CD4-positive, alpha-beta T cell treated with Interleukin-17A for 4 hours (primary cell): Measurements from ENCODE around the gene WRNIP1.

Experiments
- DNase-seq: peaks from one replicate; pipeline ENCODE4 v3.0.0-alpha.2; 2020; ENCODE audit warnings: mixed read lengths

Gene WRNIP1

DNA sequence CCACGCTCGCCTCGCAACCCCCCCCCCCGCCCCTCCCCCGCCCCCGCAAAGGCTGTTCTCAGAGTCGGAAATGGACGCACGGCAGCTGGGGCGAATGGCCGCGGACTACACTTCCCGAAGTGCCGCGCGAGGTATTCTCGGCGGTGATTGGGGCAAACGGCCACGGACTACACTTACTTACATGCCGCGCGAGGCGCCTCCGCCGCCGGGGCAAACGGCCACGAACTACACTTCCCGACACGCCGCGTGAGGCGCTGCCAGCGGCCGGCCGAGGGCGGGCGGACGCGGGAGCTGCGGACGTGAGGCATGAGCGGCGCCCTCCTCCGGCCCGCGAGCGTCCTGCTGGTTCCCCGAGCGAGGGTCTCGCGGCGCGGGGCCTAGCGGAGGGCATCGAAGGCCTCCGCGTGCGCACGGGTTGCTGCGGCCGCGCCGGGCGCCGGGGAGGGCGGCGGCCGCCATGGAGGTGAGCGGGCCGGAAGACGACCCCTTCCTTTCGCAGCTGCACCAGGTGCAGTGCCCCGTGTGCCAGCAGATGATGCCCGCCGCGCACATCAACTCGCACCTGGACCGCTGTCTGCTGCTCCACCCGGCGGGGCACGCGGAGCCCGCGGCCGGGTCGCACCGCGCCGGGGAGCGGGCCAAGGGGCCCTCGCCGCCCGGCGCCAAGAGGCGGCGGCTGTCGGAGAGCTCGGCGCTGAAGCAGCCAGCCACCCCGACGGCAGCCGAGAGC is at the start of gene WRNIP1:
Gene WRNIP1, plus strand, starts transcription at position 228 of the 730 bp plus-strand sequence. Its CDS starts 230 bp downstream, at position 458.
- peak; percentile 97 for DNase-seq

DNA sequence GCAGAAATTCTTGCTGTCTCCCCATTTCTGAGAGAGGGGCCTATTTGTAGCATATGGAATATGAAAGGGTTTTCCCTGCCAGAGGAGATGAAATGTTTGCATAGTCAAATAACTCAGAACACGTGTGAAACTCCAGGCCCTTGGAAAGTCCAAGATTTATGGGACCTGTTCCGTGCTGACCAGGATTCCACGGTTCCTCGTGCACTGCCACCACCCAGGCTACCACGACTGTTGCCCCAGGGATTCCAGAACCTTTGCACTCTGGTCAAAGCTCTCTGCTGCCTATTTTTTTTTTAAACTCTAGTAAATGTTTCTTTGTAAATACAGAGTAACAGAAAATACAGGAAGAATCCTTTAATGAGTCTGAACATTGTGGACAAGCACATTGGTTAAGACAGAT is 49.5 kb upstream of the WRNIP1 start:
- DNase-seq = no peak

DNA sequence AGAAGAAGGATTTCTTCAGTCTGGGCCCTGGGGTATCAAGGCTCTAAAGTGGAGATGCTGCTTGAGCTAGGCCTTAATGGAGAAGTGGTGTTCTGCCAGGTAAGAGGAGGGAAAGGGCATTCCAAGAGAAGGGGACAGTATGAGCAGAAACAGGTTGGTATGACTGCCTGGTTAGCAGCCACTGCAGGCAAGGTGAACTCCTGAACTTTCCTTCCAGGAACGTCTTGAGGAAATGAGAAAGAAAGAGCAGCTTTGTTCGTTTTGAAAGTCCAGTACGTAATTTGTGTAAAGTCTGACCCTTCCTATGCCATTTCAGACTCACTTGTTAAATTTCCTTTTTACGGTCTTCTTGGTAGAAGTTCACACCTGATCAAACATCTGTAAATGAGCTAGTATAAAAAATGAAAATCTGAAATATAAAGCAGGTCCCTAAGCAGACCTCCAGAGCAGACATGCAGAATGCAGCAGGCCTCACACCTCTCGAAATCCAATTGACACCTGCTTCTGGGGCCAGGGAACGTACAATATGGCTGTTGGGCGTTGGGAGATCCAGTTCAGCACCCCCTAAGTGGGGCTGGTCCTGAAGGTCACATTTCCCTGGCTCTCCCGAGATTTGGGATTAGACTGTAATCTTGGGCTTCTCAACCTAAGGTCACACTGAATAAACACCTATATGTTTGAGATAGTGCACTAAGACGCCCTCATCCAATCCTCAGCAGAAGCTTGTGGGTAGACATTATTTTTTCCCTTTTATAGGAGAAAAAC is 48.1 kb upstream of the WRNIP1 start:
- DNase-seq = no peak

DNA sequence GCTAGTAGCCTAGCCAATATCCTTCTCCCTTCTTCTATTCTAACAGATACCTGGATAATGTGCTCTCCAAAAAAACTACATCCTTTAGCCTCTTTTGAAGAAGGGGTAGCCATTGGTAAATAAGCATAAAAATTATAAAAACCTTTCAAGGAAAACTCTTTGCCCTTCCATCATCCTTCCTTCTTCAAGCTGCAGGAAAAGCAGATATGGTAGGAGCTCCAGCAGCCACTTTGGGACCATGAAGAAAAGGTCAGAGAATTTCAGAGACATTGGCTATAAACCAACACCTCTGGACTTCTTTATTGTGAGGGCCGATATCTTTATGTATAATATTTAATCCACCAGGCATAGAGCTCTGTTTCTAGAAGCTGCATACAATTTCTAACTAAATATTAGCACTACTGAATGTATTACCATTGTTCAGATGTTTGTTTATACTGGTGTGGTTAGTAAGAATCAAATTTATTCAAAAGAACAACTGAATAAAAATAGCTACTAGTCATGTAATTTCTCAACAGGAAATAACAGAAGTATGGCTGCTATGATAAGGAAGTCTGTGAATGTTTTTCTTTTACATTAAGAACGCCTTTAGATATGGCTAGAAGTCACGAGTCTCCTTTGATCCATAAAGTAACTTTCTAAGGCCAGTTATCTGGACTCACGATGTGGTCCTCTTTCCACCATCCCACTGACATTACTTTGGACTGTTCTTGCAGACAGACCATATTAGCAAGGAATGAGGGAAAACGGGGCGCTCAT is 46.7 kb upstream of the WRNIP1 start:
- no peak for DNase-seq

DNA sequence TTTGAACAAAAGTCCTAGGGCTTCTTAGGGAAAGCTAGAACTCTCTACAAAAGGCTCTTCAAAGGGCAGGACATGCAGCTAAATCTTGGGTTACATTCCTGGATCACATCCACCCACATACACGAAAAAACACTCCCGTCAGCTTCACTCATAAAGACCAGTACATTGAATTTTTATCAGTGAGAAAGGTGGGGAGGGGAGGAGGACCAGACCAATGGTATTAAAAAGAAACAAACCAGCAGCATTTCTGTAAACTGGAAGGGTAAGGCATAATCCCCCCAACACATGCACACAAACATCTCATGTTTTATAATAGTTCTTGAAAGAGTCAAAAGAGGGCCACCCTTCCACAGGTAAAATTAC is 46.1 kb upstream of the WRNIP1 start:
- DNase-seq = no peak

DNA sequence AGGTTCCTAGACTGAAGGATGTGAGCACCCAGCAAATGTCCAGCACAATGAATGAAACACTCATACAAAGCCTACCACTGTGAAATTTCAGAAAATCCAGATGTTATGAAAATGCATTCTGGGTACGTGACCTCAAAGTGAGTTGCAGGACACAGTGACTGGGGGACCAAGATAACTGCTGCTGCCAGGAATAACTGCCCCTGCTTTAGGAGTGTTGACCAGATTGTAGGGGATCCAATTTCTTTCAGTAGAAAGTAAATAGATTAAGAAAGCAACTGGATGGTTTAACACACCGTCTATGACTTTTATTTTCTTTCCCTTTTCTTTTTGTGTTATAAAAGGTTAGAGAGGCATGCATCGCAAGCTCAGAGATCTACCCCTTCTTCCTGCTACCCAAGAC is 44.0 kb upstream of the WRNIP1 start:
- no peak for DNase-seq

DNA sequence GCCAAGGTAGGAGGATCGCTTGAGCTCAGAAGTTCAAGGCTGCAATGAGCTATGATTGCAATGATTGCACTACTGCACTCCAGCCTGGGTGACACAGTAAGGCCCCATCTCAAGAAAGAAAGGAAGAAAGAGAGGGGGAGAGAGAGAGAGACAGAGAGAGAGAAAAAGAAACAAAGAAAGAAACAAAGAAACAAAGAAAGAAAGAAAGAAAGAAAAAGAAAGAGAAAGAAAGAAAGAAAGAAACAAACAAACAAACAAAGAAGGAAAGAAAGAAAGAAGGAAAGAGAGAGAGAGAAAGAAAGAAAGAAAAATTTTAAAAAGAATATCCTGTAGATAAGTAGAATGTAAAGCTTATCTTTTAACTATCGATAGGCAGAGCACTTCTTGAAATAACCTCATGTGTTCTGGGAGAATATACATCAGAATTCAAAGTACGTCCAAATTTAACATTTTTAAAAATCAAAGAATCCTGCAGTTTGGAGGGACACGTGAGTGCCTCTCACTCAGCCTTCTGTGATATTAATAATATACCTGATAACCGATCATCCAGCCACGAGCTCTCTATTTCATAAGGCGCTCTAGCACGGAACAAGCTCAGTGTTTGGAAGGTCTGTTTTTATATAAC is 39.7 kb upstream of the WRNIP1 start:
- no peak for DNase-seq

DNA sequence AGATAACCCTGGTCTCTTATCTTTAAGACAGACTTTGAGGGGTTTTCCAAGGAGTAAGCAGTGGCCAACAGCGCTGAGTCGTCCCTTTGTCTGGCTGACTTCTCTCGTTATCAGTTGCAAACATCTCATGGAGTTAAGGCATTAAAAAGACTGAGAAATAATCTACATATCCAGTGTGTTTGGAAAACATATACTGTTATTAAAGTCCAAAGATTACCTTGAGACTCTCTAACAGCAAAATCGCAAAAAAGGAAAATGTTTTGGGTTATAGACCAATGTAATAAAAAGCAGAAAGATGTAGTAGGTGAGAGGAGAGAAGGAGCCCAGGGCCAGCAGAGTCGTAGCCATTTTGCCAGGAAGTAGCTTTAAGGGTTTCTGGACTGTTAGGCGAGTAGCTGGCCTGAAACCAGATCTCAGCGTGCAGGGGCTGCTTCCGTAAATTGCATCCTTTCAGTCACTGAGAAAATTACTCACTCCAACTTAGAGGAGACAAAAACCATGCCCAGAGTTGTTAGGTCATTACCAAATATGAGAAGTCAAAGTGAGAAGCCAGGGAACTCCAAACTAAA is 39.1 kb upstream of the WRNIP1 start:
- DNase-seq = no peak

DNA sequence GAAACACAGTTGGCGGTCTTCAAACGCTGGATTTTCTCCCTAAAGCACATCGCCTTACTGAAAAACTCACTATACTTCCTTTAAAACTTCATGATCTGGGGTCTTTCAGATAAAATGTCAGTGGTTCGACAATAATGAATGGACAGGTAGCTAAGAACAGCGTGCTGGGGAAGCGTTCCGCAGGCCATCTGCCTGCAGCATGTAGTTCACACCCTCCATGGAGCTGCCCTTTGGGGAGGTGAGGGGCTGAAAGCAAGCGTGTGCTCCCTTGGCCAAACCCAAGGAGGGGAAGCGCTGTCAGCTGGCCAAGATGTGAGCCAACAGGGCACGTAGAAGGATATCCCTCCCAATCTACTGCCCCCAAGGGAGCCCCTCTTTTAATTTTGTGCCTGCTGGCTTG is 35.3 kb upstream of the WRNIP1 start:
- DNase-seq = no peak

DNA sequence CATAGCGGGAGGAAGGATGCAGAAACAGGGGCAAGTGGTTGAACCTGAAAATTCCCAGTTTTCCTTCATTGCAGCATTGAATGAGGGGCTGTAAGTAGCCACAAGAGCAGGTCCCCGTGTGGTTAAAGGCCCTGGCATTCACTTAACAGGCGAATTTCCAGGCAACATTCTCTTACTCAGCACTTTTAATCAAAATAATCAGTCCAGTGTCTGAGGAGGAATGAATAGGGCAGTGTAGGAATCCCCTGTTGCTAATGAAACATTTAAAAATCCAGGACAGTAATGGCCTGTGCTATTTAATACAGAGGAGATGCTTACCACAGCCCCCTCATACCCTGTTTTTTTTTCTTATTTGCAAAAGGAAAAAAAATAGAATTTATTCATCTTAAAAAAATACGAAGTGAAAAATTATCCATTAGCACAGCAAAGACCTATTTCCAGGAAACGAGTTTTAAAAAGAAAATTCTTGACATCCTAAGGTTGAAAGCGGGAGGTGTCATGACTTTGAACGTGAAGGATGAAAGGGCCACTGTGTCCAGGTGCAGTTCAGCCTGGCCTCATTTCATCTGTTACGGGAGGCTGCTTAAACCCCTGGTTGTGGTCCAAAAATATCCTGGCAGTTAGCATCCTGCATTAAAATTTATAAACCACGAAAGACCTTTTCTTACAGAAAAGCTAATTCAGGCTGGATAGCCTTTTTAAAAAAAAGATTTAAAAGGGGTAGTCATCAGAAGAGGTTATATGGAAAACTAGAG is 34.7 kb upstream of the WRNIP1 start:
- no peak for DNase-seq

DNA sequence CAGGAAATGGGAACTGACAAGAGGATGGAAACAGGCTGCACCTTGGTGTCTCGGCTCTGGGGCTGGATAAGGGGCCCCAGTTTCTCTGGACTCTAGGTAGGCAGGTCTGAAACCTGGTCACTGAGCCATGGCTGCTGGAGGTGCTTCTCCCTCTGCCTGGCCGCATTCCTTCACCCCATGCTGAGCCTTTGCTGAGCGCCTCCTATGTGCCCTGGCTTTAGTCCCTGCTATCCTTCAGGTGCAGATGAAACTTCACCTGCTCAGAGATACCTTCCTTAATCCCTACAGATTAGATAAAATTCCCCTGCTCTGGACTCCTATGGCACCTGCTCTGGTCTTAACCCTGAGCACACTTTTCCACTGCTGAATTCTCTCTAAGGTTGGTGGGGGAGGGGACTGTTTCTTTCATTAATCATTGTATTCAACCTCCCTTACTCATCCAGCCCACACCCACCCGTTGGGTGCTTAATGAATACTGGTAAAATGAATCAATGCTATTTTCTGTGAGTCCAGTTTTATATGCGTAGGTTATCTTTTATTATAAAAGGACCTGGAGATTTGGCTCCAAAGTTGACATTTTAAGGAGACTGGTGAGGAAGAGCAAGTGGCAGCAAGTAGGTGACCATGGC is 33.8 kb upstream of the WRNIP1 start:
- no peak for DNase-seq

DNA sequence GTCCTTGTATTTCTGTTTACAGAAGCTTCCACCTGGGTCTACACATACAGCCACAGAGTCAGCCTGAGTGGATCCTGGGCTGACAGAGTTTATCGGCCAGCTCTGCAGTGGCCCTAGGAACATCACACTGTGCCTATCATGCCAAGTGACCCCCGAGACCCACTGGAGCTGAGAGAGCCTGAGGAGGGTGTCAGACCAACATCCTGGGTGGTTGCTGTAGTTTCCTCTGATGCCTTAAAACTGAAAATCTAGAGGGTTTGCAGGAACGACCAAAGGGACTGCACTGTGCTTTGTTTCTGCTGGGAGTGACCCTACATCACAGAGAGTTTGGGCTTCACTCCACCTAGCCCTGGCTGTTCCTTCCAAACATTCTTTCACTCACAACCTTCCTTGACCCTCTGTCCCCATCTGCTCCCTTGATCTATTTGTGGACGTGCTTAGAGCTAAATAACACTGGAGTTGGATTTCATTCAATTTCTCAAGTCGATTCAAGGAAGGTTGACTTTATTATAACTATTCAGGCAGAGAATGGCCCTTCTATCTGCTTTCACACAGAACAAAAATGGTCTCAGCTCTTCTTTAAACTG is 32.6 kb upstream of the WRNIP1 start:
- no peak for DNase-seq

DNA sequence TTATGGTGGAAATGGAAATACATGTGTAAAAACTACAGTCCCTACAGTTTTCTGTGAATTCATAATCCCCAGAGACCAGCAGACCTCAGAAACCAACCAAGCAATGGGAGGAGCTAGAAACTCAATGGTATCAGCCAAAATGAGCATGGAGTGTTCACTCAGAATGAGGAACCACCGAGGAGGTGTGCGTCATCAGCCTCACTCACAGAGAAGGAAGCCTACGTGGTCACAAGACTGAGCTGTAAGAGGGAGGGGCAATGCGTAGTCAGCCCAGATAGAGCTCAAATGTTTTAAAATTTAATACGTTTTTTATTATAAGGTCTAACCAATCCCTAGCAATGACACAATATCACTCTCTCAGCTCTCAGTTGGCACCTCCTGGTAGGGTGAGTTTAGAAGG is 31.9 kb upstream of the WRNIP1 start:
- no peak for DNase-seq

DNA sequence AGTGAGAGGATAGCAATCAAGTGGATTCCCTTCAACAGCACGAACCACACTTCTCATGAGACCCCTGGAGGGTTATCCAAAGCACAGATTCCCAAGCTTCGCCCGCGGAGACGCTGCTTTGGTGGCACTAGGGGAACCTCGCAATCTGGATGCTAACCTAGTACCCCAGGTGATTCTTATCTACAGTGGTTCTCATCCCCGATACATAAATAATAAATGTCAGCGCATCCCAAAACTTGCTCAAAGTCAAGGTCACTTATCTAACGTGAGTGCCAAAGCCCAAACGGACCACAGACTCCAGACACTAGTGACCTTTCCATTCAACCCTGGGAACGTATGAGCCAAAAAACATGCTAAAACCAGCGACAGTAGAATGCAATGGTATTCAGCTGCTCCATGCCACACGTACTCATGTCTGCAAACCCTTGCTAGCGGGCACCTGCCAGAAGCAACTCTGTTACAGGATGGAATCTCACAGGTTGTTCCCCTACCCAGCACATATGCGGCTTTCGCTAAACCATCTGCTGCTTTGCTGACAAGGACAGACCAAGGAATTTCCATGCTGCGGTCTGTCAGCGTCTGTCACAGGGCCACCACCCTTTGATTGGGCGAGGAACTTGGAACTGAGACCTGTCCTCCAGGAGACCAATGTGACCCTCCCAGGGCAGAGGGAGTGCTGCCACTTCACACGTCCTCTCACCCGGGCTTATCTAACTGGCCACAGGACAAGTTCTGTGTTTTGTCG is 31.3 kb upstream of the WRNIP1 start:
- no peak for DNase-seq

DNA sequence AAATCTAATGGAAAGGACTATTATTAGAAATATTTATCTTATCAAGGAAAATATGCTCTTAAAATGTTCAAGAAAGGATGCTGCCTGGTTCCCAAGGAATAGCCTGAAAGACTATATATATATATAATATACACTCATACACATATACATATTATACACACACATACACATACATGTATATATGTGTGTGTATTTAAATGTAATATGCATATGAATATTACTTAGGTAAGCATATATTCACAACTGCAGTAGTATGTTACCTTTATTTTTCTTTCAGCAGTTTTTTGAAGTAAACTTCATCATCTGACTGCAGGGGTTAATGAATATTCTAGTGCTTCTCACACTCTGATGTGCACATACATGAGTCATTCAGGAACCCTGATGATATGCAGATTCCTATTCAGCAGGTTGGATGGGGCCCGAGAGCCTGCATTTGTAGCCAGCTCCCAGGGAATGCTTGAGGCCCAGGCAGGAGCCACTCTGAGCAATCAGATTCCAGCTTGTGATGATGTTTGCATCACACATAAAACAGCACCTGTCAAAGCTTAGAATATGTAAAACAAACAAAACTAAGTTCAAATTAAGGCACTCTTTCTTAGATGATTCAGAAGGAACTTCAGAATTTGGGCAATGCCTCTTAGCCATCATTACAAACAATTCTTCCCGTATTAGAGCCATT is 30.6 kb upstream of the WRNIP1 start:
- DNase-seq = no peak

DNA sequence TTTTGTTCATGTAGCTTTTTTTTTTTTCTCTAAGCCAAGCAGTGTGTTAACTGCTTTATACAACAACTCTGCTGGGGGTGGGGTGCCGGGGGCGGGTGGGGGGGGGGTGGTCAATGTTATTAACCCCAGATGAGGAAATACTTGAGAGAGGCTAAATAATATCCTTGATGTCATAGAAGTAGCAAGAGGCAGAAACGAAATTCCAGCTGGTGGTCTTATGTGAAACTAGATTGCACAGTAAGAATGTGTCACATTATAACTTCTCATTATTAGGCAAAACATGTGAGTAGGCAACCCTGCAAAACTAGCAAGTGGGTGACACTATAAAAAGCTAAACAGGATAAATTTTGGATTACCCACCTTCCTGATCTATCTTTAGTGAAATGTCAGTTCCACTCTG is 27.3 kb upstream of the WRNIP1 start:
- DNase-seq = no peak

DNA sequence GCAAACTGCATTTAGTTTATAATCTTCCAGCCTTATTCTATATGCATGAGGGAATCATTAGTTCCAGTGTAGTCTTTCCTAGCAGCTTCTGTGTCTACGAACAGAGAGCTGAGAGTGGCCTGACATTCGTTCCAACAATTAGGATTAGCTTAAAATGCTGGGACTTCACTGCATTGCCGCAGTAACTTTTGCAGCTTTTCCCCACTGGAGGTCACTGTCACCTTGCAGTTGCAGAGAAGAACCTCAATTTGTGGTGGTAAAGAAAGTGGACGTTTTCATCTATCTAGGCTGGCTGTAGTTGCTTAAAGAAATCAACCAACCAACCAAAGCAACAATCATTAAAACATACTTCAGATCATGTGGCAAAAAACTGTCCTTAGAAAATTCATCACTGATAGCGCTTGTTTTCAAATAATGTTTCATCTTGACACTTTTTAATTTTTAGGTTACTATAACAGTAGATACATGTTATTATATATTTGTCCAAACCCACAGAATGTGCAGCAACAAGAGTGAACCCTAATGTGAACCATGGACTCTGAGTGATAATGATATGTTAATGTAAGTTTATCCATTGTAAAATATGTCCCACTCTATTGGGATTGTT is 26.7 kb upstream of the WRNIP1 start:
- peak; percentile 63 for DNase-seq

DNA sequence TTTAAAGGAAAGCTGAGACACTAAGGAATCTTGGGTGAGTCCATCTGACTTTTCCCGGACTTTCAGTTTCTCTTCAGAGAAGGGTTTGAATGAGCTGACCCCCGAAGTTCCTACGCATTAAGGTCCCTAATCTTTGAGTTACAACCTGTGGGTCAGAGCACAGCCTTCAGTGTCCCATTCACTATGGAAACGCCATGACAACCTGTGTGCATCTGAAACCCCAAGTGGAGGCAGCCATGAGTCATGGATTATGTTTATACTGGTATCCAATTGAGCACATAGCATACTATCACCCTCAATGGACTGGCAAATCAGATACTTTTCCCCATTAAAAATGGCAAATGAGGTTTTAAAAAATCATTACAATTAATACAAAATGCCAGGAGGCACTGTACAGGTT is 25.9 kb upstream of the WRNIP1 start:
- DNase-seq = no peak

DNA sequence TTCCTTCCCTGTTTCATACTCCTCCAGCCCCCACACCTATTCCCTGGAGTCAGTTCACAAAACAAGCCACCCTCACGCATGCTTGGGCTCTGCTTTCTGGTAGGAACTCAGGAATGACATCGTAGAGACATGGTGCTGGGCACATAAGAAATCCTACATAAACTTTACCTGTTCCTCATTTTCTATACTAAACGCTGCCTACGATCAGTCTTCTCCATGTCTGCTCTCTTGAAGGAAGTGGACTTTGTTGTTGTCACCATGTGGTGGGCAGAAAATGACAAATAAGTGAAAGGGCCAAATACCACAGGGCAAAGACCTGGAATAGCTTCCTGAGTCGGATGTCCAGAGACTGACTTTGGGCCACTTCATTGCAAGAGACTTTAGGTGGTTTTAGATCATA is 24.6 kb upstream of the WRNIP1 start:
- DNase-seq = no peak

DNA sequence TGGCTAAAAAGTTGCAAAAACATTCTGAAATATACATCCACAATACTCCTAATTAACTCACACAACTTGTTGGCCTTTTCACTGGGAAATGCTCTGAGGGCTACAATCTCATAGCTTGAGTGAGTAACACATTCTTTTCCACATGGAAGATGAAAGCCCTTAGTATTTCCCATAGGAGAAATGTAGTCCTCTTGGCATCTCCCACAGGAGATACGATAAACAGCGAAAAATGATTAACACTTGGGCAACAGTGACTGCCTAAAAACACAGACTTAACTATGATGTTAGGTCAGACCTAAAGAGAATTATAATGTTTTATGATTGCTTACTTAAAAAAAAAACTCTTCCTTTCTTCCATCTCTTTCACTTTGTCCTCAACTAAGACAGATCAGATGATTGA is 23.4 kb upstream of the WRNIP1 start:
- DNase-seq = no peak
